Prostate gland (tissue), 2 donors: Measurements from ENCODE around the gene GNL3.

Experiments used
- POLR2A ChIP-seq: fragments of 450-650 bp; IDR thresholded peaks from one replicate; pipeline ENCODE4 v1.6.1; 2016; ENCODE audit warnings: antibody characterized with exemption, mild to moderate bottlenecking
- TF ChIP-seq, protein P1 (sequence below), 4 experiments: fragments of 200-600 bp in 2 of 4; fragments of 450-650 bp in 2 of 4; sonication (generic) in 2 of 4; IDR thresholded peaks; 1 replicate in 3 of 4; 2 replicates in 1 of 4; pipeline ENCODE4 v1.5.1; 2016 to 2019; ENCODE audit warnings: antibody characterized with exemption in 4 of 4, mild to moderate bottlenecking in 2 of 4, moderate library complexity in 2 of 4

GRCh38 chr3:52636673-52637072 lies 49.2 kb upstream of the GNL3 start:
- TF ChIP-seq, protein P1, sequence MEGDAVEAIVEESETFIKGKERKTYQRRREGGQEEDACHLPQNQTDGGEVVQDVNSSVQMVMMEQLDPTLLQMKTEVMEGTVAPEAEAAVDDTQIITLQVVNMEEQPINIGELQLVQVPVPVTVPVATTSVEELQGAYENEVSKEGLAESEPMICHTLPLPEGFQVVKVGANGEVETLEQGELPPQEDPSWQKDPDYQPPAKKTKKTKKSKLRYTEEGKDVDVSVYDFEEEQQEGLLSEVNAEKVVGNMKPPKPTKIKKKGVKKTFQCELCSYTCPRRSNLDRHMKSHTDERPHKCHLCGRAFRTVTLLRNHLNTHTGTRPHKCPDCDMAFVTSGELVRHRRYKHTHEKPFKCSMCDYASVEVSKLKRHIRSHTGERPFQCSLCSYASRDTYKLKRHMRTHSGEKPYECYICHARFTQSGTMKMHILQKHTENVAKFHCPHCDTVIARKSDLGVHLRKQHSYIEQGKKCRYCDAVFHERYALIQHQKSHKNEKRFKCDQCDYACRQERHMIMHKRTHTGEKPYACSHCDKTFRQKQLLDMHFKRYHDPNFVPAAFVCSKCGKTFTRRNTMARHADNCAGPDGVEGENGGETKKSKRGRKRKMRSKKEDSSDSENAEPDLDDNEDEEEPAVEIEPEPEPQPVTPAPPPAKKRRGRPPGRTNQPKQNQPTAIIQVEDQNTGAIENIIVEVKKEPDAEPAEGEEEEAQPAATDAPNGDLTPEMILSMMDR (IDR thresholded peaks at IDR 0.05) = no peak
- TF ChIP-seq POLR2A = no peak
